GM18867 (cell line): ENCODE data around the gene DMGDH.

ENCODE experiments used
- ATAC-seq: cut with Tn5 transposase; IDR thresholded peaks from one replicate; pipeline ENCODE4 v1.9.1; 2021; ENCODE audit warnings: mild to moderate bottlenecking, moderate library complexity; ENCODE audit not compliant: unreplicated experiment

The DMGDH gene

GRCh38 chr5:78979909-78980308, 89.6 kb downstream of the DMGDH start:
- no peak for ATAC-seq

DNA sequence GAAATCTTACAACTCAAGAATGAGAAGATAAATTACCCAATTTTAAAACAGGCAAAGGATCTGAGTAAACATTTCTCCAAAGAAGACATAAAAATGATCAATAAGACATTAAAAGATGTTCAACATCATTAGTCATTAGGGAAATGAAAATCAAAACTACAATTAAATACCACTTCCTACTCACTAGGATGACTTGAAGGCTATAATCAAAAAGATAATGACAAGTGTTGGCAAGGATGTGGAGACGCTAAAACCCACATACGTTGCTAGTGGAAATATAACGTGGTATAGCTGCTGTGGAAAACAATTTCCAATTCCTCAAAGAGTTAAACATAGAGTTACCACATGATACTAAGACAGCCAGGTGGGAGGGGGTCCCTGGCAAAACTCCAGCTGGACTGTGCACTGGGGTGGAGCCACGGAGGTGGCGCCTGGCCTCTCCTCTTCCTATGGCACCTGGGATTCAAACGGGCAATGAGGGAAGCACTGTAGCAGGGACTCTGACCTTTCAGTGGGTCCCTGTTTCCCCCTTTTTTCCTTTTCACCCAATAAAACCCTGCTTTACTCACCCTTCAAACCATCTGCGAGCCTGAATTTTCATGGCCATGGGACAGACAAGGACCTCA, 90.2 kb downstream of the DMGDH start:
- ATAC-seq = no peak

GRCh38 chr5:78975035-78975434, 94.4 kb downstream of the DMGDH start:
- ATAC-seq = no peak

- no peak for ATAC-seq
These were observed 94.9 kb downstream of the DMGDH start for GRCh38 chr5:78974601-78975000.

DNA sequence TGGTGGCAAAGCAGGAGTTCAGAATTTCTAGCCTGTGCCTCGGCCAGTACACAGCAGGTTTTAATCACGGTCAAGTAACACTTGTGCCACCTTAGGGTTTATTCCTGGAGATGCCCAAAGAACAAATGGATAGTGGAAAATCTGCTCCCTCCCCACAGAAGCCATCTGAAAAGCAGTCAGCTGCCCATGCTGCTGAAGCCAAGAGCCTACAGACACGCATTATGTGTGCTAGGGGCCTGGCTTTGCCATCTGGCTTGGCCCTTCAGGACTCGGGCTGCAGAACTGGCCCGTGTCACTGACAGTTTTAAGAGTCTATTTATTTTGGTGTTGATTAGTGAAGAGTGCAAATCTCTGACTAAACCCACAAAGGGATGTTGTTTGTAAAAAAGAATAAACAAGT, 95.5 kb downstream of the DMGDH start:
- no peak for ATAC-seq

GRCh38 chr5:78972654-78973428, 96.6 kb downstream of the DMGDH start:
- ATAC-seq = no peak

DNA sequence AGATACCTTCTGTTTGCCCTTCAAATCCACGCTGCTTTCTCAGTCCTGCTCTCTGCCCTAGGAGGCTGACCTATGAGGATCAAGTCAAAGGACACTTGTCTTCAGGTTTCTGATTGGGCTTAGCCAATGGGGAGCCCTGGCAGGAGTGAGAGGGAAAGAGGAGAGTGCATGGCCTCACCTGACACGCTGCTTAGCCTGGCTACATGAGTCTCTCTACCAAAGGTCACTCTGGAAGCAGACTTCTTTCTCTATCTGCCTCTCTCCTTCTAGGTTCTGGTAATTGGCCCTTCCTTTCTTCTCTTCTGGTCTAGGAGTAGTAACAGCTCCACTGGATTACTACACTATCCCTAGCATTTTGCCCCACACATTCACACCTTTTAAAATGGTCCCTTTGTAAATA, 97.5 kb downstream of the DMGDH start:
- no peak for ATAC-seq

DNA sequence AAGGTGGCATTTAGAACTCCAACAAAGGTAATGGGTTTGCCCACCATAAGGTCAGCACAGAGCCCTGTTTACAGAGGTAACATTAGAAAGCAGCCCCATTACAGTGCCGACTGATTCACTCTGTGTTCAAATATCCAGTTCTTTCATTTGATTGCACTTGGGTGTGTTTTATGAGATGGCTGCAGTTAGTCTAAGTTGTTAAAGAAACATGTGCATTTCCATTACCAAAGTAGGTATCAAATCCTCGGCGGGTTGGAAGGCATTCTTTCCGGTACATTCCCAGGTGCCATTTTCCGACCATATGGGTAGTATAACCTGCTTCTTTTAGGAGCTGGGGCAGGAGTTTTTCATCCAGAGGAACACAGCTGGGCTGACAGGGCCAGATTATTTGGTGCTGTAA, 100.7 kb downstream of the DMGDH start:
- no peak for ATAC-seq

- no peak for ATAC-seq
These were observed 104.6 kb downstream of the DMGDH start for GRCh38 chr5:78964889-78965288.

- ATAC-seq = no peak
These were observed 107.7 kb downstream of the DMGDH start for GRCh38 chr5:78961743-78962142.

GRCh38 chr5:78959767-78960166, 109.7 kb downstream of the DMGDH start:
- no peak for ATAC-seq

GRCh38 chr5:78958672-78959445, 110.6 kb downstream of the DMGDH start:
- ATAC-seq = no peak

DNA sequence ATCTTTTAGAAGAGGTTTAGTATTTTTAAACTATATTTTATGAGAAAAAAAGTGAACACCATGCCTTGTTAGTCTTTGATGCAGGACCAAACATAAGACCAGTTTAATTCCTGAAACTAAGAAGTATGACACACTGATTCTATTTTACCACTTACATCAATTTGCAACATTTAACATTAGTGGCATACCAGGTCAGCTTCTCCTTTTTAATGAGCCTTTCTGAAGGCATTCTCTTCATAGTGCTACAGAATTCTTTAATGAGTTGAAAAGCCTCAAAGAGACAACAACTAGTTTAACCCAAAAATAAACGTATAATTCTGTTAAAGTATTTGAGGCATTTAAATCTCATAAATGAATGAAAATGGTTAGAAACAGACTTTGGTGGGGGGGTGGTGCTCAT, 112.6 kb downstream of the DMGDH start:
- ATAC-seq = no peak

- no peak for ATAC-seq
These were observed 116.2 kb downstream of the DMGDH start for GRCh38 chr5:78953092-78953800.
